CD4-positive, alpha-beta T cell treated with Interleukin-17A for 1 hour (primary cell): ENCODE data around the gene VEGFD.

ENCODE experiments used
- DNase-seq: peaks from one replicate; pipeline ENCODE4 v3.0.0-alpha.2; 2020

Gene VEGFD, protein sequence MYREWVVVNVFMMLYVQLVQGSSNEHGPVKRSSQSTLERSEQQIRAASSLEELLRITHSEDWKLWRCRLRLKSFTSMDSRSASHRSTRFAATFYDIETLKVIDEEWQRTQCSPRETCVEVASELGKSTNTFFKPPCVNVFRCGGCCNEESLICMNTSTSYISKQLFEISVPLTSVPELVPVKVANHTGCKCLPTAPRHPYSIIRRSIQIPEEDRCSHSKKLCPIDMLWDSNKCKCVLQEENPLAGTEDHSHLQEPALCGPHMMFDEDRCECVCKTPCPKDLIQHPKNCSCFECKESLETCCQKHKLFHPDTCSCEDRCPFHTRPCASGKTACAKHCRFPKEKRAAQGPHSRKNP

DNA sequence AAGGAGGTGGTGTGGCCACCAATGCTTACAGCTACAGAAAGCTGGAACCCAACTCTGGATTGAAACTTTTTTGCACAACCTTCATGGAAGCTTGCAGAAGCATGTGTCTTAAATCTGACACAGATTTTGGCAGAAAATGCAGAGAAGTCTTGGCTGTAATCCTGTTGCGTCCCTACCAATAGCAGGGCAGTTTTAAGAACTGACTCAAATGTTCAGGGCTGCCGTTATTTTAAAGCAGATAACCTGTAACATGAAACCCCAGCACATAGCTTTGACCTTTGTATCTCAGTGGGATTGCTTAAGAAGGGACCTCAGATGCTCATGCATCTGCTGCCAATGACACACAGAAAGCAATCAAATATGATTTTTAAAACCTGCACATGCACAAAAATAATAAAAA is at the start of gene VEGFD:
TSS of gene VEGFD (minus strand) at position 110 of the 400 bp plus-strand sequence. CDS start 467 bp downstream, outside the sequence.
- no peak for DNase-seq

DNA sequence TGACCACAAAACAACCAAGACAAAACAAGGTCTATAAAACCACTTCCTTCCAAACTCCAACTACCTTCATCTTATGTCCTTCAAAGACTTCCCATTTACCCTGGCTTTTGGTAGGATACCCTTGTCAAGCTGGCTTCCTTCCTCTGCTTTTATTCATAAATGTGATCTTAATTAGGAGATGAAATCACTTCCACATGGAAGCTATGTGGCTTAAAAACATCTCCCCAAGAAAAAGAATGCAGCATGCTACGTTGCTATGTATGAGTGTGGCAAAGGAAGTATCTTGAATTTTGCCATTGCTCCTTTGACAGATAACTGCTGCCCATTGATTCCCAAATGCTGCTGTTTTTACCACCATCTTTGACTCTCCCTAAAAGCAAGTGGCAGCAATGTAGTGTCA is 46.4 kb upstream of the VEGFD start:
- DNase-seq: no peak

DNA sequence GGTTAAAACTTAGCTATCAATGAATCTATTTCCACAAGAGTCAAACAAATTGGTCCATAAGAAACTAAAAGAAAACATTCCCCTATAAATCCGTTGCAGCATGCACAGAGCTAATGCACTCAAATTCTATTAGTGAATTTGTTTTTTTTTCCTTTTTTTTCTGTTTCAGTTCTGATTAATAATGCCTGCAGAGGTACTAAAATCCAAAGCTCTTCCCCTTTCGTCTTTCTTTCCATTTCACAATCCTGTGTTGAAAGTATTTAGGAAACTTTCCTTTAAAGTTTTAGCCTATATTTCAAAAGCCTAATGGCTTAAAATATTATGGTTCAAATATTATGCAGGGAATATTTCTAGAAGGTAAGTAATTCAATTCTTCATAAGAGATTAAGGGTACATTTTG is 45.9 kb upstream of the VEGFD start:
- DNase-seq: no peak

DNA sequence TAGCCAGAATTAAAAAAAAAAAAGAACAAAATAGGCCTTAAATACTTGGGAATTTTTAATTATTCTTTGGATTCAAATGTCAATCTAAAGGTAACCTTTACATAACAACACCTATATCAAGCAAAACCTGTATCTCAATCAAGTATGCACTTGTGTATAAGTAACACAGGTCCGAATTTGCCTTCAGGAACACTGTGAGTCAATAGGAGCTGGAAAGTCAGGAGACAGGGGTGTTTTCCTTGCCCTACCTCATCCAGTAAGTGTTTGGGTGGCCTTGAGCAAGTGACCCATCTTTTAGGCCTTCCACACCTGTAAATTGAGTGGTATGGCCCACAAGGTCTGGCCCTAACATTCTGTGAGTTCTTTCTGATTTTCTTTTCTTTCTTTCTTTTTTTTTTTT is 40.8 kb upstream of the VEGFD start:
- no peak for DNase-seq

DNA sequence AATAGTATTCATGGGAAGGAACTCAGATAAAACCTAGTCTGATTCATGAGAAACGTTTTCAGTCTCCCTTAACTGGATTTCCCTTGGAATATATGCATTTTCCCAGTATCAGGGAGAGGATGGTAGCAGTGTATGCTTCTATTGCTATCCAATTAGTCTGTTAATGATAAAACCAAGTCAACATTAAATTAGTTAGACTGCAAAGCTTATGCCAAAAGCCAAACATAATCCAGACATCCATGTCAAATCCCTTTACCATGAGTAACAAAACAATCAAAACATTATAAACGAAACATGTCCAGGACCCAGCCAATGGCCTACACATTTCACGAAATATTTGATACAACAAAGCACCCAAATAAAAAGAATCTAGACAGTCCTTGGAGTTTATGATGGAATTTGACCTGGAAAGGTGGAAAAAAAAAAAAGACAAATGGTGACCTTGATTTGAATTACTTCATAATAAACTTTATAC is 34.5 kb upstream of the VEGFD start:
- no peak for DNase-seq

DNA sequence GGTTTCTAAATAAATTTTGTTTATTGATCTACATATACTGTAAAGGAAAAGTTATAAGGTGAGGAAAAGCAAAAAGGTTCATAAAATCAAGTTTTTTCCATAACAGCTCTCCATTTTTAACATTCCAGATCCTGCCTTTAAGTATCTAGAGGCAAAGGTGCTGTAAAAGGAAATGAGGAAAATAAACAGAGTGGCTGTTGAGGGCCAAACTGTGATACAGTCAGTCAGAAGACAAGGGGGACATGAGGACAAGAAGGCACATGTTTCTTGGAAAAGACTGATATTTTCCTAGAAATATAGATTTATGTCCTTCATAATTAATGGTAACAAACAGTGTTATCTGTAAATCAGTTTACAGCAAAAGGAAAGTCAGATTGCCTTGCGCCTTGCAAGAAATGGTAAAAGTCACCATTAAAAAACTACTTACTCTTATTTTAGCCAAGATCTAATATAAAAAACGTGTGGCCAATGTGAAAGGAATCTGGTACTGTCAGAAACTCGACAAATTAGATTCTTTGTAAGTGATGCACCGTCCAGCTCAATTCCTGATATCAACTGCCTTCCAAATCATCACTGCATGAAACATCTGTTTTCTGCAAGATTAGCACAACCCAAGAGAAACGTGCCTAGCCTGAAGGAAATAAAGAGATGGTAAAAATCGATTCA is 34.0 kb upstream of the VEGFD start:
- DNase-seq: no peak

DNA sequence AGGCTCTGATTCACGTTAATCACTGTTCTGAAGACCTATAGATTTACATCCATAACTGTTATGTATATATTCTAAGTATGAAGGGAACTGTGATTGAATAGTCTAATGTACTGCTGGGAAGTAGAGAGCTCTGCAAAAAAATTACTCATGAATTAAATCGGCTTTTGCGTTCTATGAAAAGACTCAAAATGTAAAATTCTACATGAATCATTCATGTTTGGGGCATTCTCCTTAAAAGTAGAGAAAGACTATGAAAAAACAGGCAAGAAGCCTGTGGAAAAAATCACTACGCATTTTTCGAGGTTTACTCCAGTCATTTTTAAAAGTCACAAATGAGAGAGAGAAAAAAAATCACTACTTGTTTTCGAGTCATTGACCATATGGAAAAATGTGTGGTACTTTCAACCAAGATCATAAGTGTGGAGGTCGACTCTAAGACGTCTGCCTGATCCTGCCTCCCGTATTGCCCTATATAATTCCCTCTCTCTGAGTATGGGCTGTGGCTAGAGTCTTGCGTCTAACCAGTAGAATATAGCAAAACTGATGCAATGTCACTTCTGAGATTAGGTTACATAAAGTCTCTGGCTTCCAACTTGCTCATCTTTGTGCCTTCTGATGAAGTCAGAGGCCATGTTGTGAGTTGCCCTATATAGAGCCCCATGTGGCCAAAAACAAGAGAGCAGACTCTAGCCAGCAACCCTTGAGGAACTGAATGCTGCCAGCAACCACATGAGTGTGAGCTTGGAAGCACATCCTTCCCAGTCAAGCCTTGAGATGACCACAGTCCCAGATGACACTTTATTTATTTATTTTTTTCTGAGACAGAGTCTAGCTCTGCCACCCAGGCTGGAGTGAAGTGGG is 32.1 kb upstream of the VEGFD start:
- no peak for DNase-seq

DNA sequence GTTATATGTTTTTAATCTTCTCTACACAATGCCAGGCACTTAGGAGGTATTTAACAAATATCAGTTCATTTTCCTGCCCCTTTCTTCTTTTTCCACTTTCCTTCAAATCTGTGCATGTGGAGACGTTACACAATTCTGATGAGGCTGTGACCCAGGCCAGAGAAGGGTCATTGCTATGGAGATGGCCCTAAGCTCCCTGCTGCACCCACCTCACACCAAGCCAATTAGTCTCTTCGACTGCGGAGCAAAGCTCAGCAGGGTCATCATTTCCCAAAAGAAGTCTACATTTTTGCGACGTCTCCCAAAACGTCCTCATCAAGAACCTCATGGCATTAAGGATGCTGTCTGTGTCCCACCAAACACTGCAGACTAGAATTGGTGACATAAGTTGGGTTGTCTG is 28.9 kb upstream of the VEGFD start:
- DNase-seq: no peak

DNA sequence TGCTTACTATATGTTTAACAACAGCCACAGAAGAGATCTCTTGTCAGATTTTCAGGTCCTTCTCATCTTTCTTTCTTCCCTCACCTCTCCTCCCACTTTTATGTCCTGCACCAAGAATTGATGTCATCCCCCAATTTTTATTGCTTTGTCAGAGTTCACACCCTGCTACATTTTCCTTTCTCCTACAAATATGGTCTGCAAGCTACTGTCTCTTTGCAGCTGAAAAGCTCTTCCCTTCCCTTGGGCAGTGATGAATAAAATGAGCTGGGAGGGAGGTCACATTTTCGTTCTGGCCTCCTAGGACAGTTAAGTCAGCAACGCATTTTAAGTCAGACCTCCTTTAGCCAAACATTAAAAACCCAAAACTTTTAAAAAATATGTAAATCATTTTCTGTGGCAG is 26.7 kb upstream of the VEGFD start:
- DNase-seq: no peak

DNA sequence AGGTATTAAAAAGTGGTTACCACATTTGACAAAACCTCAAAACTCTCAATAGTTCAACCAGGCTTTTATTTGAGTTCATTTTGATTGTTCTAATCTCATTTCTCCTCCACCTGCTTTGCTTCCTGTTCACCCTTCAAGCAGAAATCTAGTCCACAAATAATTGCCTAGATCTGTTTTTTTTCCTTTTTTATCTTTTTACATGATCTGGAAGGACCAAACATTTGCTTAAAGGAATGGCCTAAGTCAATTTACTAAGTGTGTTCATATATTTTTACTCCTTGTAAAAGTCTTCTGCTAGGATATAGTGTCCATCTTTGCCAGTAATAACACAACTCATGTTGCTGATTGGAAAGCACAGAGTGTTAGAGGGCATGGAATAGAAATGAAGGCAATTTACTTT is 26.2 kb upstream of the VEGFD start:
- DNase-seq: no peak

DNA sequence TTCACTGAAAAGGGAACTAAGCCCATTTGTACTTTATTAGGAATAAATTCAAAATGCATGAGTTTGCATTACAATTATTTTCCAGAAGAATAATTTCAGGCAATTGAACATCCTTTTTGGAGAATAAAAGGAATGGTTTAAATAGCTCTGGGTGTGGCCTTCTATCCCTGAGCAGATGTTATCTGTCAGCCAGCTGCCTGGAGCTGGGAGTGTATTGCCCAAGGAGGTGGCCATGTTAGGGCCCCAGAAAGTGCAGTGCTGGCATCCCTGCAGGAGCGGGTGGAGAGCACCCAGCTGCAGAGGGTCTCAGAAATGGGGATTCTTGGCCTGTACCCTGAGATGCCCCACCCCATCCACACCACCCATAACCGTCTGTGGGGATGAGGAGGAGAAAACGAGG is 21.6 kb upstream of the VEGFD start:
- DNase-seq: no peak

DNA sequence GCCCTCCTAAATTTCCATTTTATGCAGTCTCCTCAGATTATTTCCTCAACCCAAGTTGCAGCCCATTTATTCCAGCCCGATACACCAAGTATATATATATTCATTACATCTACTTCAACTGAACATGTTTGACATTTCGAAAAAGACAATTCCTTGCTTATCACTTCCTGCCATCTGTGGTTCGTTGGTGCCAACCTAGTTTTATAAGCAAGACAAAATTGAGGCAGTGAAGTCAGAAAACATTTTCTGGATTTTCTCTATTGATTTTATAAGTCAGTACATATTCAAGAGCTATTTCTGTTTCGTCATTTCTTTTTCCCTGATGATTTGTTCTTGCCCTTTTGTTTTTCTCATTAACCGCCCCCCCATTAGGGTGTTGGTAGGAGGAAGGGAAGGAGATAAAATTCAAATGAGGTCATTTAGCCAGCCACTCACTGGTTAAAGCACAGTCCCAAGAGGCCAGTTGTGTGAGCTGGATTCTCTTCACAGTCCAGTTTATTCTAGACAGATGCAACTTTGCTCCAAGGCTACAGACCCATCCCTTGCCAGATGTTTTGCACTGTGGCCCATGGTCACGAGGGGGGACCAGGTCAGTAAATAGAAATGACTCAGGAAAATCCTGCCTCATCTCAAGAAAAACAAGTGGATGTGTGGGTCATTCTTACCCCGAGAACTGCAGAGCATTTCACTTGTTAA is 20.3 kb upstream of the VEGFD start:
- no peak for DNase-seq

DNA sequence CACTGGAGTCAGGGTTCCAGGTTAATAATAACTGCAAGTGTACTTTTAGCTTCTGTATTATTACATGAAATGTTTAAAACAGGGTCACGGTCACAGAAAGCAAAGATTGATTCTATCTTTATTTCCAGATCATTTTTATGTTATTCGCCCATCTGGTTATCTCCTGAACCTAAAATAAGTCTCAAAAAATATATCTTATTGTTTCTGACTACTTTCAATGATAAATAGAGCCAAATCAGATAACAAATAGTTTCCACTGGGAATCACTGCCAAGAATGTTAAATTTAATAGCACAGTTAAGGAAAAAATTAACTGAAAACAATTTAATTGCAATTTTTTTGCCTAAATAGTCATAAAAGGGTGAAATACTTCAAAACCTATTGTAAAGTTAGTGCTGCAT is 17.2 kb upstream of the VEGFD start:
- no peak for DNase-seq

DNA sequence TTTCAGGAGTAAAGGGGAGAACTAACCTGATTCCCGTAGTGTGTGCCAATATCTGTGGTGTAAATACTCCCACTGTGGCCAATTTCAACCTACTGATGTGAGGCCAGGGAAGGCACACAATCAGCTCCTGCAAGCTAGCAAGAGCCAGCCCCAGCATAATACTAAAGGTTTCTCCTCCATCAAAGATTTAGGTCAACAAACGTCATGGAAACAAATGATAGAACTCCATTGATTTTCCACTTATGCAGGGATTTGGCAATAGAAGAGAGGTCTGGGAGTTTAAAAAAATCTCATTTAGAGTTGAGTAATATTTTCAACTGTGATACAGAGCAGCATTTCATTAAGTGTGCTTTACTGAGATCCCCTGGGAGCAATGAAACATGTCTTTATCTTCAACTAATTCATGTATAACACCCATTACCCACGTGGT is 15.8 kb upstream of the VEGFD start:
- DNase-seq: no peak

DNA sequence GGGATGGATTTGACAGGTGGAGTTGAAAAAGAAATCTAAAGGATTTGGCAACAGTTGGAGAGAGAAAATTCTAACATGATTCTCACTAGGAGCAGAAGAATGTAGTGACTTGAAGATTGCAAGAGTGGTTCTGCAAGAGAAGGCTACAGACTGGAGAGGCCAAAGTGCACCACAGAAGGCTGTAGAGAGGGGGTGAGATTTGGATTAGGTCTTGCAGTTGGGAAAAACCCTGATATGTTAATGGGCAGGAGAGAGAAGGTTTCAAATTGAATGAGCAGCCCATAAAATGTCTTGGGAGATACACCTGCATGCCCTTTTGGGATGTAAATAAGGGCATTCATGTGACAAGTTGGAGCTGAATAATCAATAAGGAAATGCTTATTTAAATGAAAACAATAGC is 14.7 kb upstream of the VEGFD start:
- no peak for DNase-seq

DNA sequence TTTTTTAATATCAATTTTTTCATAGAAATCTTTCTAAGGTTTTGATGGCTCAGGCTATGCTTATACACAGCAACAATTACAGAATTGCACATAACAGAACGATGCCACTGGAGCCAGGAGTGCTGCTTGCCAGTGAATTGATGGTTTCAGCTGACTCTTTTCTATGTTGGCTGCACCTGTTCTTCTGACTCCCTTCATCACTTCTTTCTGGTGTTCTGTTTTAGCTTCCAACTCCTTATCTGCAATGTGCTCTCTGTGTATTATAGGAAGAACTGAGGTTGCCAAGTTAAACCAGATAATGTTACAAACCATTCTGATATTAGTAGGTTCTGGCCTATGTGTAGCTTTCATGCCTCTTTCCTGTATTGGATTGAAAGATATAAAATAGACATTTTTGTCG is 11.6 kb upstream of the VEGFD start:
- no peak for DNase-seq

DNA sequence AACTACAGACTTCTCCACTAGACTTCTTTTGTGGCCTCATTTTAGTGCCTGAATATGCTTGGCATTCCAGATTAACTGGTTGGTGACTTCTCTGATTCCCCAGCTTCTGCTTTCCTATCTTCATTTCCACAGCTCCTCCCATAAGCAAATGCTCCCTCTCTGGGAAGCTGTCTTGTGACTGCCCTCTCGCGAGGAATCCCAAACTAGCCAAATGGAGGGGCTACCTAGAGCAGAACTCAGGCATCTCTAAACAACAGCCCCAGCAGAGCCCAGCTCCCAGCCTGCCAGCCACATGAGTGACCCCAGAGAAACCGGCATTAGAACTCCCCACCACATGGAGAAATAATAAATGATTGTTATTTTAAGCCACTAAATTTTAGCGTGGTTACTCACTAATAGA is 7.6 kb upstream of the VEGFD start:
- no peak for DNase-seq

DNA sequence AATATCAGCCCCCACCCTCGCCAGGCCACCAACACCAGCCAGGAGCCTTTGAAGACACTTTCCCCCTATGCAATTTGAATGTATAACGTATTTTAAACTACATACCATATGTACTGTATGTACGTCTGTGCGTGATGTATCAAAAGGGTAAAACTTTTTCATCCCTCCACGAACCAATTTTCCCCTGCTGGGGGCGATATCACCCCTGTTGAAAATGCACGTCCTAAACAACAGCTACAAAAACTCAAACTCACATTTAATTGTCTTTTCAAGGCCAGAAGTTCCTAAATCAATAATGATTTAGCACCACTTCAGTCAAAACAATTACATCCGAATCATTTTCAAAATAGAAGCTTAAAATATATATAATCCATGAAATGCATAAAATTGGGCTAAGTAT is 1.4 kb downstream of the VEGFD start:
- DNase-seq: no peak

DNA sequence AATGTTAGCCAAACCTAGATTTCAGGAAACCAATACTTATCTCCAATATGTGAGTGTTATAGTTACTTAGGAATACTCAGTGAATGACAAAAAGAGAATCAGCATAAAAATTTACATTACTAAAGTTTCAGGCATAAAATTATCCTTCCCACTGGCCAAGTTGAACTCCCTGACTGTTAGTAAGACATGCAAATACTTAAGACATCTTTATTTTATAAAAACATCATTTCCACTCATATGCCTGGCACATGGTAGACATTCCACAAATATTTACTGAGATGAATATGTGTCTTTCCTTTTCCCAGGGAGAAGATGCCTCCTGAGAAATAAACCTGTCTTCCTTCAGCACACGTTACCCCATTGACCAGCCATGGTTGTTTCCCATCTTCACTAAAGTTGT is 7.3 kb downstream of the VEGFD start:
- DNase-seq: no peak

DNA sequence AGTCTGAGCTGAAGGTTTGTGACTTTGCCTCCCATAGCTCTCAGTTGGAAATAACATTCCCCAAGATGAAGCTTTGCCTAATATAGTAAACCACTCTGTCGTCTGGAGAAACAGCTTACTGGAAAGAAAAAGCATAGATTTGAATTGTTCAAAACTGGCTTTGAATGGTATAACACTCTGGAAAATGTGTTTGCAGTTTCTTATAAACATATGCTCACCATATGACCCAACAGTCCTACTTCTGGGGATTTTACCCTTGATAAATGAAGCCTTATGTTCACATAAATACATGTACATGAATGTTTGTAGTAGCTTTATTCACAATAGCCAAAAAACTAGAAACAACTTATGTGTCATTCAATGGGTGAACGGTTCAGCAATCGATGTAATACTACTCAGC is 10.2 kb downstream of the VEGFD start:
- no peak for DNase-seq

DNA sequence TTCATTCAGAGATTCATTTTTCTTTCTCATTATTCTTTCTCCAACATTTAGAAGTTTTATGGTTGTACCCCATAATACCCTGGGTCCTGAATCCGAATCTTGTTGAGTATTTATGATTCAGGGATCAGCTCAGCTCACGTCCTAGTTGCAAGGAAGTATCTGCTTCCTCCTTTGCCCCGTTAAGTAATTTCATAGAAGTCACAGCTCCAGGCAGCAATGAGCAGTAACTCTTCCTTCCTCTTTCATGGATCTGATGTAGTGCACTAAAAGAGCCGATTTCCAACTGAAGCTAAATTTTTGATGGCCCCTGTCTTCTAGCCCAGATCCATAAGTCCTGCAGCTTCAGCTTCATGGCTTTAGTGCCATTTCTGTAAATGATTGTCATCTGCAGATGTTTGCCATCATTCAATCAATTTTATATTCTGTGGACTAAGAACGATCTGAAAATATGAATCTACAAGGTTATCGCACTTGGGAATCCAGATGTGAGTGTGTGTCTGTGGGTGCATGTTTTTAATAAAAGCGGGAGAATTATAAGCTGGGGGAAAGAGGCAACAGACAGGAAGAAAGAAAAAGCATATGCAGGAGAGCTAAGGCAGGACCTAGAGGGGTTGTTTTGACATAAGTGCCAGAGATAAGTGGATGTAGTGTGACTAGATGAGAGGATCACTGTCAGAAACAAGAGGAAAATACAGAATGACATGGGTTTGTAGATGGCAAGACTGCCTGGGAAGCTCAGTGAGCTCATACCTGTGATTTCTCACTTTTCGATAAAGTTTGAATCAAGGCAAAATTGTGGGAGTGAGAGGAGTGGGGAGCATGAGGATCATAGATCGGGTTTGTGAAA is 17.5 kb downstream of the VEGFD start:
- DNase-seq: no peak

DNA sequence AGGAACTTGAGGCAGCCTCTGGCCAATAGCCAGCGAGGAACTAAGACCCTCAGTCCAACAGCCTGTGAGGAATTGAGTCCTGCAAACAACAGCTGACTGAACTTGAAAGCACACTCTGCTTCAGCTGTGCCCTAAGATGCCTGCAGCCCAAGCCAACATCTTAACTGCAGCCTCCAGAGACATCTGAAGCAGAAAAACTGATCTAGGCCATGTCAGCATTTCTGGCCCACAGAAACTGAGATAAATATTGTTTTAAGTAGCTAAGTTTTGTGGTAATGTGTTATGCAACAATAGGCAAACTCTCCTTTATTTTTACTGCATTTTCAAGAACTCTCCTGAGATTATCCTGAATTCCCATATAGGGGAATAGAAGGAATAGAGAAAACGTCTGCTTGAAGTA is 24.5 kb downstream of the VEGFD start:
- DNase-seq: no peak
